GM23338 (cell line): ENCODE data around the gene SEC23A. TPM values are rescaled to one million over a fixed set of nuclear protein-coding genes. Genes with fewer than 3 reads are reported as not detected.
"Not testable (repeated sequence)": the region's sequence is repeated elsewhere in the genome, so short reads cannot be mapped to it uniquely, and the experiment has no call there.

Experiments used
- ATAC-seq: fragments of 200-7000 bp; cut with Tn5 transposase; 3 replicates; pipeline ENCODE4 v1.9.1; 2020
- DNase-seq: peaks from one replicate; pipeline ENCODE4 v3.0.0-alpha.2; 2015; ENCODE audit warnings: low spot score
- H2AFZ ChIP-seq: fragments of 200-600 bp; sonication (generic); 2 replicates; pipeline ENCODE4 v1.8.0; 2016; ENCODE audit warnings: antibody characterized with exemption, mild to moderate bottlenecking, moderate library complexity
- H3F3A ChIP-seq: fragments of 200-600 bp; sonication (generic); replicated peaks from 2 replicates; pipeline ENCODE4 v1.8.0; 2017; ENCODE audit warnings: antibody characterized with exemption, mixed run types, low read depth
- H3K27ac ChIP-seq: fragments of 200-600 bp; sonication (generic); 2 replicates; pipeline ENCODE4 v1.6.1; 2016; ENCODE audit warnings: low read depth
- H3K27me3 ChIP-seq: fragments of 200-600 bp; sonication (generic); 2 replicates; pipeline ENCODE4 v1.8.0; 2016; ENCODE audit warnings: mild to moderate bottlenecking, mixed run types, moderate library complexity; ENCODE audit not compliant: insufficient read depth
- H3K36me3 ChIP-seq: fragments of 200-600 bp; sonication (generic); 2 replicates; pipeline ENCODE4 v1.8.0; 2016; ENCODE audit warnings: mild to moderate bottlenecking; ENCODE audit not compliant: insufficient read depth
- H3K4me1 ChIP-seq: fragments of 200-600 bp; sonication (generic); 2 replicates; pipeline ENCODE4 v1.8.0; 2016; ENCODE audit warnings: mild to moderate bottlenecking, moderate library complexity; ENCODE audit not compliant: insufficient read depth
- H3K4me2 ChIP-seq: fragments of 200-600 bp; sonication (generic); 2 replicates; pipeline ENCODE4 v1.7.1; 2017; ENCODE audit warnings: mixed run types
- H3K4me3 ChIP-seq: fragments of 200-600 bp; sonication (generic); 2 replicates; pipeline ENCODE4 v1.6.1; 2016; ENCODE audit warnings: mixed run types
- H3K79me2 ChIP-seq: fragments of 200-600 bp; sonication (generic); replicated peaks from 2 replicates; pipeline ENCODE4 v1.8.0; 2017; ENCODE audit warnings: mild to moderate bottlenecking; ENCODE audit not compliant: insufficient read depth
- H3K9me2 ChIP-seq: fragments of 200-600 bp; sonication (generic); 2 replicates; pipeline ENCODE4 v1.8.0; 2017; ENCODE audit not compliant: insufficient read depth
- H4K20me1 ChIP-seq: fragments of 200-600 bp; sonication (generic); replicated peaks from 2 replicates; pipeline ENCODE4 v1.8.0; 2017; ENCODE audit warnings: mild to moderate bottlenecking; ENCODE audit not compliant: insufficient read depth
- H3K27ac Mint-ChIP-seq: 2 replicates; pipeline ENCODE4 v1.8.0; 2020; ENCODE audit warnings: inconsistent platforms, mild to moderate bottlenecking, moderate library complexity, mixed read lengths
- H3K27me3 Mint-ChIP-seq: 3 replicates; pipeline ENCODE4 v1.8.0; 2022; ENCODE audit warnings: low read depth, mild to moderate bottlenecking, moderate library complexity, mixed read lengths, inconsistent platforms; ENCODE audit not compliant: insufficient read depth, poor library complexity
- H3K36me3 Mint-ChIP-seq: 3 replicates; pipeline ENCODE4 v1.8.0; 2021; ENCODE audit warnings: low read depth, mild to moderate bottlenecking, inconsistent platforms, moderate library complexity, mixed read lengths
- H3K4me1 Mint-ChIP-seq: 3 replicates; pipeline ENCODE4 v1.8.0; 2020; ENCODE audit warnings: mild to moderate bottlenecking, inconsistent platforms, mixed read lengths
- H3K4me3 Mint-ChIP-seq: 3 replicates; pipeline ENCODE4 v1.8.0; 2021; ENCODE audit warnings: moderate library complexity, mild to moderate bottlenecking, inconsistent platforms, mixed read lengths
- H3K9me3 Mint-ChIP-seq: 3 replicates; pipeline ENCODE4 v1.8.0; 2020; ENCODE audit warnings: moderate library complexity, mild to moderate bottlenecking, inconsistent platforms, mixed read lengths
- EZH2 ChIP-seq: fragments of 200-600 bp; sonication (generic); IDR thresholded peaks from one replicate; pipeline ENCODE4 v1.8.0; 2017; ENCODE audit warnings: antibody characterized with exemption, mild to moderate bottlenecking, low read depth; ENCODE audit not compliant: unreplicated experiment
- EZH2phosphoT487 ChIP-seq: fragments of 200-600 bp; sonication (generic); IDR thresholded peaks from one replicate; pipeline ENCODE4 v1.8.1; 2018; ENCODE audit warnings: antibody characterized with exemption; ENCODE audit not compliant: unreplicated experiment
- ZNF114 ChIP-seq: fragments of 250-450 bp; sonication (Bioruptor Pico); IDR thresholded peaks from 2 replicates; pipeline ENCODE4 v1.5.0; 2020; ENCODE audit warnings: mild to moderate bottlenecking, moderate library complexity
- polyA plus RNA-seq: library from polyadenylated mRNA; unstranded; fragments of >200 nt; fragmentation: Nextera tagmentation; extraction: Ambion mirVana; gene quantifications from 2 replicates; pipeline ENCODE4 v1.2.1, GENCODE V29; 2016
- total RNA-seq: library from RNA; depleted of rRNA; stranded (reverse); fragments of >200 nt; shearing (Covaris generic); gene quantifications from 2 replicates; pipeline ENCODE4 v1.2.3, GENCODE V29; 2014
- TF ChIP-seq, protein P1 (sequence below): IDR thresholded peaks from 2 replicates; pipeline ENCODE4 v1.6.1; 2016; ENCODE audit warnings: antibody characterized with exemption

The SEC23A gene
- total and polyA plus RNA-seq, 2 experiments from 2014 or later, result 22.7 to 89.9 TPM

DNA sequence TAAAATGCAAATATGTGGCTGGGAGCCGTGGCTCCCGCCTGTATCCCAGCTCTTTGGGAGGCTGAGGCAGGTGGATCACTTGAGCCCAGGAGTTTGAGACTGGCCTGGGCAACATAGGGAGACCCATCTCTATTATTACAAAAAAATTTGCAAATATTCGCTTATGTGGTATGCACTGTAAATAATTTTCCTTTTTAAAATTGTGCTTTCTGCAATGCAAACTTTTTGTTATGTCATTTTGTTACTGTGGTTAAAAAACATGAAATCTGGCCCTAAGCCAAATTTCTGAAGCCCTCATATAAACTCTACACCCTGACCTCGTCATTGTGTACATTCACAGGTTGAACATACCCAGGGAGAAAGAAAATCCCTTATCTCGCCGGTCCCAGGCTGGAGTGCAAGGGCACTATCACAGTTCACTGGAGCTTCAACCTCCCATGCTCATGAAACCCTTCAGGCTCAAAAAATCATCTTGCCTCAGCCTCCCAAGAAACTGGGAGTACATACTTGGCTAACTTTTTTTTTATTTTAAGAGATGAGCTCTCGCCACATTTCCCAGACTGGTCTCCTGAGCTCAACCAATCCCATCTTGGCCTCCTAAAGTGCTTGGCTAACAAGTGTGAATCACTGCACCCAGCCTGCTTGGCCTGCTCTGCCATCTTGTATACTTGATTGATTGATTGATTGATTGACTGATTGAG, 42.4 kb upstream of the SEC23A start:
- no peaks in the 10 kb centered on the region for H3K27me3 ChIP-seq
- H3K9me2 ChIP-seq, result no peaks in the 10 kb centered on the region
- no peaks in the 10 kb centered on the region; the same call in 1 of the 2 replicates for H4K20me1 ChIP-seq
- peaks cover 3% of the 10 kb centered on the region; the same call in 1 of the 2 replicates for H3K36me3 ChIP-seq
- Mint-ChIP-seq H3K9me3 (peaks cover 24% of the 10 kb centered on the region), H3K4me1 (no peaks in the 10 kb centered on the region), H3K27me3 (peaks cover 3% of the 10 kb centered on the region), H3K4me3 (no peak overlapping the region), H3K27ac (no peak overlapping the region), H3K36me3 (peaks cover 34% of the 10 kb centered on the region)
- no peak for ATAC-seq
- H3K4me3 ChIP-seq, result no peak overlapping the region
- no peaks in the 10 kb centered on the region for H3F3A ChIP-seq
- H3K79me2 ChIP-seq, result no peaks in the 10 kb centered on the region
- no peak overlapping the region for H3K27ac ChIP-seq
- TF ChIP-seq EZH2phosphoT487 (no peak), ZNF114 (CRISPR knock-in tag) (no peak), EZH2 (no peak)
- TF ChIP-seq, protein P1, sequence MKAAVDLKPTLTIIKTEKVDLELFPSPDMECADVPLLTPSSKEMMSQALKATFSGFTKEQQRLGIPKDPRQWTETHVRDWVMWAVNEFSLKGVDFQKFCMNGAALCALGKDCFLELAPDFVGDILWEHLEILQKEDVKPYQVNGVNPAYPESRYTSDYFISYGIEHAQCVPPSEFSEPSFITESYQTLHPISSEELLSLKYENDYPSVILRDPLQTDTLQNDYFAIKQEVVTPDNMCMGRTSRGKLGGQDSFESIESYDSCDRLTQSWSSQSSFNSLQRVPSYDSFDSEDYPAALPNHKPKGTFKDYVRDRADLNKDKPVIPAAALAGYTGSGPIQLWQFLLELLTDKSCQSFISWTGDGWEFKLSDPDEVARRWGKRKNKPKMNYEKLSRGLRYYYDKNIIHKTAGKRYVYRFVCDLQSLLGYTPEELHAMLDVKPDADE, result no peak
- no peak overlapping the region for H3K4me2 ChIP-seq
- no peaks in the 10 kb centered on the region for H3K4me1 ChIP-seq
- DNase-seq, result no peak
- H2AFZ ChIP-seq, result no peak overlapping the region

DNA sequence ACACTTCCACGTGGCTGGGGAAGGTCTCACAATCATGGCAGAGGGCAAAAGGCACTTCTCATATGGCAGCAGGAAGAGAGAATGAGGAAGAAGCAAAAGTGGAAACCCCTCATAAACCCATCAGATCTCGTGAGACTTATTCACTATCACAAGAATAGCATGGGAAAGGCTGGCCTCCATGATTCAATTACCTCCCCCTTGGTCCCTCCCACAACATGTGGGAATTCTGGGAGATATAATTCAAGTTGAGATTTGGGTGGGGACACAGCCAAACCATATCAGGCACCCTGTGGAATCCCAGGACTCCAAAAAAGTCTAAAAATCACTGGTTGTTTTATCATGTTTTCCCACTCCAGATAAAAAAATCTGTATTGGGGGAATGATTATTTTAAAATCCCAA, 40.2 kb upstream of the SEC23A start:
- H3K4me2 ChIP-seq, H3K36me3 ChIP-seq, H3K4me1 ChIP-seq, H2AFZ ChIP-seq, H3F3A ChIP-seq, H3K79me2 ChIP-seq, H3K27ac ChIP-seq, DNase-seq, H4K20me1 ChIP-seq, H3K27ac Mint-ChIP-seq, H3K27me3 ChIP-seq, H3K9me2 ChIP-seq, H3K4me3 Mint-ChIP-seq, H3K4me3 ChIP-seq, ATAC-seq, H3K4me1 Mint-ChIP-seq: not testable (repeated sequence)
- Mint-ChIP-seq H3K9me3 (peaks cover 28% of the 10 kb centered on the region), H3K36me3 (peaks cover 51% of the 10 kb centered on the region), H3K27me3 (peaks cover 11% of the 10 kb centered on the region)

GRCh38 chr14:39141623-39142022, 38.6 kb upstream of the SEC23A start:
- not testable (repeated sequence) for H3K79me2 ChIP-seq, H3K4me1 Mint-ChIP-seq, H4K20me1 ChIP-seq, DNase-seq, H3K27ac ChIP-seq, H3K9me2 ChIP-seq, H2AFZ ChIP-seq, H3K4me1 ChIP-seq, H3K4me3 ChIP-seq, H3F3A ChIP-seq, H3K4me2 ChIP-seq, H3K36me3 ChIP-seq, ATAC-seq, H3K4me3 Mint-ChIP-seq, H3K27me3 ChIP-seq, H3K27ac Mint-ChIP-seq
- H3K9me3 Mint-ChIP-seq, result peaks cover 28% of the 10 kb centered on the region
- H3K36me3 Mint-ChIP-seq, result peaks cover 54% of the 10 kb centered on the region
- peaks cover 11% of the 10 kb centered on the region for H3K27me3 Mint-ChIP-seq
